WTC11 (cell line): ENCODE results near the gene RGS16.

Source experiments
- ARID4B ChIP-seq: sonication (generic); formaldehyde crosslinking; IDR thresholded peaks from 2 replicates; pipeline ENCODE4 v1.8.0; 2023; ENCODE audit warnings: missing genetic modification reagents, mild to moderate bottlenecking, borderline replicate concordance
- CREB1 ChIP-seq: sonication (generic); formaldehyde crosslinking; IDR thresholded peaks from 2 replicates; pipeline ENCODE4 v1.8.0; 2023; ENCODE audit warnings: mild to moderate bottlenecking, missing genetic modification reagents
- CTCF ChIP-seq: fragments of 200-600 bp; IDR thresholded peaks from 2 replicates; pipeline ENCODE4 v1.8.0; 2022; ENCODE audit warnings: antibody characterized with exemption
- NR3C1 ChIP-seq: sonication (generic); formaldehyde crosslinking; conservative IDR thresholded peaks from 2 replicates; pipeline ENCODE4 v1.8.1; 2023; ENCODE audit warnings: low read depth, mild to moderate bottlenecking, missing genetic modification reagents
- ZBTB43 ChIP-seq: sonication (generic); formaldehyde crosslinking; IDR thresholded peaks from 2 replicates; pipeline ENCODE4 v1.8.1; 2023; ENCODE audit warnings: mild to moderate bottlenecking, missing genetic modification reagents
- ZNF423 ChIP-seq: fragments of 250-450 bp; sonication (Bioruptor Pico); IDR thresholded peaks from 2 replicates; pipeline ENCODE4 v2.1.2; 2022; ENCODE audit warnings: mild to moderate bottlenecking, moderate library complexity
- ZNF512 ChIP-seq: sonication (generic); formaldehyde crosslinking; IDR thresholded peaks from 2 replicates; pipeline ENCODE4 v1.8.1; 2022; ENCODE audit warnings: missing genetic modification reagents, borderline replicate concordance
- ZSCAN18 ChIP-seq: fragments of 250-450 bp; sonication (Bioruptor Pico); IDR thresholded peaks from 2 replicates; pipeline ENCODE4 v2.1.2; 2022; ENCODE audit warnings: mild to moderate bottlenecking, moderate library complexity

GRCh38 chr1:182601416-182601786, 2.8 kb downstream of the RGS16 start:
- TF ChIP-seq ARID4B (CRISPR knock-in tag) (no peak), CTCF (peak; percentile 85), ZNF512 (CRISPR knock-in tag) (no peak), CREB1 (CRISPR knock-in tag) (no peak), ZSCAN18 (CRISPR knock-in tag) (no peak), ZBTB43 (CRISPR knock-in tag) (no peak), NR3C1 (no peak), ZNF423 (no peak)
